Measurements from ENCODE around the gene OPN1LW.
"Not testable (repeated sequence)": the region's sequence is repeated elsewhere in the genome, so short reads cannot be mapped to it uniquely, and the experiment has no call there.

The OPN1LW gene

DNA sequence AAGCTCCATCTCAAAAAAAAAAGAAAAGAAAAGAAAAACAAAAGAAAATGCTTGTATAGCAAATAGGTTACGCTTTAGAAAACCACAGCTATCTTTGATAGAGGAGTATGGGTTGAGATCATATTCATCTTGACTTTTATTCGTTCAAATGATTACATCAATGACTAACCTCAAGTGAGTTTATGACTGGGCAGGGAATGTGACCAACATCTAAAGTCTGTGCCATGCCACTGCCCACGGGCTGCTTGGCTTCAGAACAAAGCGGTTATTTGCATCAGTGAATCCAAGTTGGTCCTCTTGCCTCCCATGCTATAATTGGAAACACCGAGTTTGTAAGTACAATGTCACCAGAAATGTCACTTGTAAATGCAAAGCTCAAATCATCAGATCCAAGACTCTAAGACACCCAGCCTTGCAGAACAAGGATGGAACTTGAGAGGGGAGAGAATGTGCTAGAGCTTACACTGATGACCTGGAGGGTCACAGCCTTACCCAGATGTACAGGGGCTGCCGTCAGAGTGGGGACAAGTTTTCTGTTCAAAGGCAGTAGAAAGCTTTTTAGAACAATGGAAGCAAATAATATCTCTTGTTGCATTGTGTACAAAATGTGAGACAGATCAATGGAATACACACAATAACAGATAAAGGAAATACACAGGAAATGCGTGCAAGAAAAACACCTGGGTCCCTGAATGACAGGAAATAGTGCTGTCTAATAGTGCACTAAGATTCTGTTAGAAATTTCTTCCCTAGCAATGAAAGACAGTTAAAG is 8.4 kb upstream of the OPN1LW start:
- no peak for DNase-seq

- DNase-seq: peak; percentile 20
Observed at GRCh38 chrX:154136627-154137161, 7.3 kb upstream of the OPN1LW start.

DNA sequence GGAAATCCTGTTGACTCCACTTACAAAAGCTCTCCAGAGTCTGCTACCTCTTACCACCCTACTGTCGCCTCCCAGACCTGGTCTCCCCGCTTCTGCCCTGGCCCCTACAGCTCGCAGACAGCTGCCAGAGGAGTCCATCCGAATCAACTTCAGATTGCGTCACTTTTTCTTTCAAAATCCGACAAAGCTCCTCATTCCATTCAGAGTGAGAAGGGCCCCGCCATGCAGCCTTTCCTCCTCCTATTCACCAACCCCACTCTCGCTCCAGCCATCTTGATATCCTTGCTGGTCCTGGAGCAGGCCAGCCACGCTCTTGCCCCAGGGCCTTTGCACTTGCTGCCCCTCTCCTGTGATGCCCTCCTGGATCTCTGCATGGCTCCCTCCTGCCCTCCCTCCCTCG is 5.2 kb upstream of the OPN1LW start:
- DNase-seq: no peak

DNA sequence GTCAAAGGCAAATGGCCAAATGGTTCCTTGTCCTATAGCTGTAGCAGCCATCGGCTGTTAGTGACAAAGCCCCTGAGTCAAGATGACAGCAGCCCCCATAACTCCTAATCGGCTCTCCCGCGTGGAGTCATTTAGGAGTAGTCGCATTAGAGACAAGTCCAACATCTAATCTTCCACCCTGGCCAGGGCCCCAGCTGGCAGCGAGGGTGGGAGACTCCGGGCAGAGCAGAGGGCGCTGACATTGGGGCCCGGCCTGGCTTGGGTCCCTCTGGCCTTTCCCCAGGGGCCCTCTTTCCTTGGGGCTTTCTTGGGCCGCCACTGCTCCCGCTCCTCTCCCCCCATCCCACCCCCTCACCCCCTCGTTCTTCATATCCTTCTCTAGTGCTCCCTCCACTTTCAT is 3.8 kb upstream of the OPN1LW start:
- no peak for DNase-seq

GRCh38 chrX:154140742-154141141 is 3.3 kb upstream of the OPN1LW start:
- no peak for DNase-seq

DNA sequence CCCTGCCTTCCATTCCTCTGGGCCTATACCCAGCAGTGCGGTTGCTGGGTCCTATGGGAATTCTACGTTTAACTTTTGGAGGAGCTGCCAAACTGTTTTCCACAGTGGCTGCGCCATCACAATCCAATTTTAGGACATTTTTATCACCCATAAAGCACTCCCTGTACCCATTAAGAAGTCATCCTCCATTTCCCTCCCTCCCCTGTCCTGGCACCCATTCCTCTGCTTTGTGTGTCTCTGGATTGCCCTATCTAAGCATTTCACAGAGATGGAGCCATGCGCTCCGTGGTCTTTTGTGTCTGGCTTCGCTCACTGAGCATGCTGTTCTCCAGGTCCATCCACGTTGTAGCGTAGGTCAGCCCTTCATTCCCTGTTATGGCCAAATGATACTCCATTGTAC is 1.7 kb upstream of the OPN1LW start:
- DNase-seq: no peak

DNA sequence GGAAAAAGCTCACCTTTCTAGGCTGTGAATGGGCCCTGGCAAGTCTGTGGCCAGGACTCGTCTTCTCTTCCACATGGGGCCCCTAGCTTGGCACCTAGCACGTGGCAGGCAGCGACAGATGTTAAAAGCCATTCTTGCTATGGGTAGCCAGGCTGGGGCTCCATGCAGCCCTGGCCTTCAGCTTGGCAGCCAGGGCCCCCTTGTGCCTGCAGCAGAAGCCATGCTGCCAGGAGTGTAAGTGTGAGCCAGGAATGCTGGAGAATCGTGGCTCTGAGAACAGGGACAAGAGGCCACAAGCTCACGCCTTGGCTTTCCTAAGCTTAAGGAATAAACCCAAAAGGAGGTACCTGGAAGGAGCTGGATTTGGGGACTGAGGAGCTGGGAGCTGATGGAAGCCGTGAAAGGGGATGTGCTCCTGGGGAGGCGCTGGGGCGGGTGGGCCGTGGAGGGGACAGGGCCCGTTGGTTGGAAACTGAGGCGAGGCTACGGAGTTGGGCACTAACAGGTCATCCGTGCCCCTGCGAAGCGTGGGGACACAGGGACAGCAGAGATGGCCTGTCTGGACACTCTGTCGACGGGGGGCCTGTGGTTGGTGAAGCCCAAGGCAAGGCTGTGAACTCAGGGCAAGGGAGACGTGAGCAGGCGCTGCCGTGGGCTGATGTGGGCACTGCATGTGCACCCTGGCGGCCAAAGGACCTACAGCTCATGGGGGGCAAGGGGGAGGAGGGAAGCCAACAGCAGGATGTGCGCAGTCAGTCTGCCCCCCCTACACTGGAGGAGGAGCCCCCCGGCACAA is 895 bp upstream of the OPN1LW start:
- DNase-seq: no peak

DNA sequence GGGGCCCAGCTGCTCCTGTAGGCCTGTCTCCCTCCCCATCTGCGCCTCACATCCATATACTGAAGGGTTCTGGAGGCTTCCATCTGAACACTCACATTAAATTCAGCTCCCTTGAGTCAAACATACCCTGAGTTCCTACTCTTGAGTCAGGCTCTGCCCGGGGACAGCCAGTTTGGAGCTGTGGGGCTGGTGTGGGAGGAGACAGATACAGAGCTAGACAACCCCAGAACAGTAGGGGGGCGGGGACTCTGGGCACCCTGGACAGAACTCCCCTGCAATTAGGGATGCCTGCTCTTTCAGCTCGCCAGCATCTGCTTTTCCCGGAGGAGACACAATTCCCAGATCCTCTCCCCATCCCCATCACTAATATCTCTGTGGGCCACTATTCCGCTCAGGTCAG is 7.0 kb downstream of the OPN1LW start:
- not testable (repeated sequence) for DNase-seq

GRCh38 chrX:154156221-154156620 is 12.2 kb downstream of the OPN1LW start:
- DNase-seq: not testable (repeated sequence)

DNA sequence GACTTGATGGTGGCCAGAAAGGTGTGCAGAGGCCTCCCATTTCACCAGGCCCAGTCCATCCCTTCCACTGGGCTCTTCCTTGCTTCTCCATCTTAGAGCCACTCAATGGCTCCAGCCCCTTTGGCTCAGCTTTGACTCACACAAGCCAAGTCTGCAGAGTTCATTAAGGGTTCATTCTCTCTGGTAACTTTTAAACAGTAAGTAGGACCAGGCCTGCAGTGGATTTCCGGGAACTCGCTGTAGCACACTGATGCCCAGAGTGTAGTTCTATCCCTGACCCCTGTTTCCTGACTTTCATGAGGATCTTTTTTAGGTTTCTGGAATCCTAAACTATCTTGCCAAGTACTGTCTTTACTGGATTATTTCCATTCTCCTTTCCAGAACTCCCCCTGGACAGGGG is 13.2 kb downstream of the OPN1LW start:
- not testable (repeated sequence) for DNase-seq

- DNase-seq: not testable (repeated sequence)
Observed at GRCh38 chrX:154159345-154159744, 15.3 kb downstream of the OPN1LW start.

DNA sequence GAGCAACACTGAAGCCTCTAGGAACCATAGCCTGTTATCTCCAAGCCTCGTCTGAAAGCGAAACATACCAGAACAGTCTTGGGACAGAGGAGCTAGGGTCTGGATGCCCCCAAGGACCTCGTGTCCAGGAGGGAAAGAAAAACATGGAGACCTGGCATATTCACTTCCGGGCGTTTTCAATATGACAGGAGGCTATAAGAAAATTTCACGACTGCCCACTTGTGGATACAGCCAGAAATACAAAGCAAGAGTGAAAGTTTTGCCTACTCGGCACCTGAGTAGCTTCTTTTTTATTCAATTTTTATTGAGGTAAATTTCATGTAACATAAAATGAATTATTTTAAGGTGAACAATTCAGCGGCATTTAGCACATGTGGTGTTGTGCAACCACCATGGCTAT is 20.9 kb downstream of the OPN1LW start:
- not testable (repeated sequence) for DNase-seq

- DNase-seq: not testable (repeated sequence)
Observed at GRCh38 chrX:154168384-154168783, 24.3 kb downstream of the OPN1LW start.

DNA sequence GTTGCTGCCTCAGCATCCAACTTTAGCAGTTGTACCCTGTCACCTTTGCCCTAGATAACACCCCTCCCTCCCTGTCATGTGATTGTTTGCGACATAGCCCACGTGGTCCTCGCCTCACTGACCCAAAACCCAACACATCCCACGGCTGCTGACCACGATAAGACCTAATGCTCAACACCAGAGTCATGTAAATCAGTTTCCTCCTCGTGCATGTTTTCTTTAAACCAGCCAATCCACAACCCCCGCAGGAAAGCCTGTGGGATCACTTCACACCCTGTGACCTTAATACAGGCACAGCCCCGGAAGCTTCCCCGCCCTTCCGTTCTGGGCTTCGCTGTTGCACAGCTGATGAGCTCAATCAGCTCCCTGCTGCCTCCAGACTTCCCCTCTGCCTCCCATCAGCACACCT is 28.5 kb downstream of the OPN1LW start:
- not testable (repeated sequence) for DNase-seq

DNA sequence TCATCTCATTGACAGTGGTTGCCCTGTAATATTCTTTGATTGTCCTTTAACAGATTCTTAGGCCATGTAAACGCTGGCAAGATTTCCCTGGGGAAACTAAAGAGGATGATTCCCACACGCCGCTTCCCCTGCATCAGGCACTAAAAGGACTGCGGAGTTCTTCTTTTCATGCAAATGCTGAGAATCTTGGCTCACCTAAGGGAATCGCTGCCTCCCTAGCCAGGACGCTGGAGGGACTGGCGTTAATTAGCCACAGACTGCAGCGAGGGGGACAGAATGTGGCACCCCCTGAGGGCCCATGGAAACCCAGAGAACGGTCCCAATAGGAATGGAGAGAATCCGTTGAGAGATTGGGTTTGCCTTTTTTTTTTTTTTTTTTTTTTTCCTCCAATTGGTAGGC is 30.3 kb downstream of the OPN1LW start:
- DNase-seq: not testable (repeated sequence)

DNA sequence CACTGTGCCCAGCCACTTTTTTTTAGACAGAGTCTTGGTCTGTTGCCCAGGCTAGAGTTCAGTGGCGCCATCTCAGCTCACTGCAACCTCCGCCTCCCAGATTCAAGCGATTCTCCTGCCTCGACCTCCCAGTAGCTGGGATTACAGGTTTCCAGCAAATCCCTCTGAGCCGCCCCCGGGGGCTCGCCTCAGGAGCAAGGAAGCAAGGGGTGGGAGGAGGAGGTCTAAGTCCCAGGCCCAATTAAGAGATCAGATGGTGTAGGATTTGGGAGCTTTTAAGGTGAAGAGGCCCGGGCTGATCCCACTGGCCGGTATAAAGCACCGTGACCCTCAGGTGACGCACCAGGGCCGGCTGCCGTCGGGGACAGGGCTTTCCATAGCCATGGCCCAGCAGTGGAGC is 38.3 kb downstream of the OPN1LW start, which contains the start of gene OPN1MW:
Gene OPN1MW (plus strand): TSS at position 301 of the 400 bp plus-strand sequence. CDS start 82 bp downstream, at position 383.
- DNase-seq: not testable (repeated sequence)

- not testable (repeated sequence) for DNase-seq
Observed at GRCh38 chrX:154183794-154184193, 39.8 kb downstream of the OPN1LW start.

- not testable (repeated sequence) for DNase-seq
Observed at GRCh38 chrX:154192846-154193245, 48.8 kb downstream of the OPN1LW start.

GRCh38 chrX:154194316-154194715 is 50.3 kb downstream of the OPN1LW start:
- not testable (repeated sequence) for DNase-seq

GRCh38 chrX:154196466-154196865 is 52.4 kb downstream of the OPN1LW start:
- DNase-seq: not testable (repeated sequence)
